GM23338 (cell line): Measurements from ENCODE around the gene CFAP77. TPM values are rescaled to one million over a fixed set of nuclear protein-coding genes. Genes with fewer than 3 reads are reported as not detected.

ENCODE experiments used
- ATAC-seq: fragments of 200-7000 bp; cut with Tn5 transposase; 3 replicates; pipeline ENCODE4 v1.9.1; 2020
- DNase-seq: peaks from one replicate; pipeline ENCODE4 v3.0.0-alpha.2; 2015; ENCODE audit warnings: low spot score
- H2AFZ ChIP-seq: fragments of 200-600 bp; sonication (generic); 2 replicates; pipeline ENCODE4 v1.8.0; 2016; ENCODE audit warnings: antibody characterized with exemption, mild to moderate bottlenecking, moderate library complexity
- H3F3A ChIP-seq: fragments of 200-600 bp; sonication (generic); replicated peaks from 2 replicates; pipeline ENCODE4 v1.8.0; 2017; ENCODE audit warnings: antibody characterized with exemption, mixed run types, low read depth
- H3K27ac ChIP-seq: fragments of 200-600 bp; sonication (generic); 2 replicates; pipeline ENCODE4 v1.6.1; 2016; ENCODE audit warnings: low read depth
- H3K27me3 ChIP-seq: fragments of 200-600 bp; sonication (generic); 2 replicates; pipeline ENCODE4 v1.8.0; 2016; ENCODE audit warnings: mild to moderate bottlenecking, mixed run types, moderate library complexity; ENCODE audit not compliant: insufficient read depth
- H3K36me3 ChIP-seq: fragments of 200-600 bp; sonication (generic); 2 replicates; pipeline ENCODE4 v1.8.0; 2016; ENCODE audit warnings: mild to moderate bottlenecking; ENCODE audit not compliant: insufficient read depth
- H3K4me1 ChIP-seq: fragments of 200-600 bp; sonication (generic); 2 replicates; pipeline ENCODE4 v1.8.0; 2016; ENCODE audit warnings: mild to moderate bottlenecking, moderate library complexity; ENCODE audit not compliant: insufficient read depth
- H3K4me2 ChIP-seq: fragments of 200-600 bp; sonication (generic); 2 replicates; pipeline ENCODE4 v1.7.1; 2017; ENCODE audit warnings: mixed run types
- H3K4me3 ChIP-seq: fragments of 200-600 bp; sonication (generic); 2 replicates; pipeline ENCODE4 v1.6.1; 2016; ENCODE audit warnings: mixed run types
- H3K79me2 ChIP-seq: fragments of 200-600 bp; sonication (generic); replicated peaks from 2 replicates; pipeline ENCODE4 v1.8.0; 2017; ENCODE audit warnings: mild to moderate bottlenecking; ENCODE audit not compliant: insufficient read depth
- H3K9me2 ChIP-seq: fragments of 200-600 bp; sonication (generic); 2 replicates; pipeline ENCODE4 v1.8.0; 2017; ENCODE audit not compliant: insufficient read depth
- H4K20me1 ChIP-seq: fragments of 200-600 bp; sonication (generic); replicated peaks from 2 replicates; pipeline ENCODE4 v1.8.0; 2017; ENCODE audit warnings: mild to moderate bottlenecking; ENCODE audit not compliant: insufficient read depth
- H3K27ac Mint-ChIP-seq: 2 replicates; pipeline ENCODE4 v1.8.0; 2020; ENCODE audit warnings: inconsistent platforms, mild to moderate bottlenecking, moderate library complexity, mixed read lengths
- H3K27me3 Mint-ChIP-seq: 3 replicates; pipeline ENCODE4 v1.8.0; 2022; ENCODE audit warnings: low read depth, mild to moderate bottlenecking, moderate library complexity, mixed read lengths, inconsistent platforms; ENCODE audit not compliant: insufficient read depth, poor library complexity
- H3K36me3 Mint-ChIP-seq: 3 replicates; pipeline ENCODE4 v1.8.0; 2021; ENCODE audit warnings: low read depth, mild to moderate bottlenecking, inconsistent platforms, moderate library complexity, mixed read lengths
- H3K4me1 Mint-ChIP-seq: 3 replicates; pipeline ENCODE4 v1.8.0; 2020; ENCODE audit warnings: mild to moderate bottlenecking, inconsistent platforms, mixed read lengths
- H3K4me3 Mint-ChIP-seq: 3 replicates; pipeline ENCODE4 v1.8.0; 2021; ENCODE audit warnings: moderate library complexity, mild to moderate bottlenecking, inconsistent platforms, mixed read lengths
- H3K9me3 Mint-ChIP-seq: 3 replicates; pipeline ENCODE4 v1.8.0; 2020; ENCODE audit warnings: moderate library complexity, mild to moderate bottlenecking, inconsistent platforms, mixed read lengths
- CREB1 ChIP-seq: fragments of 250-450 bp; sonication (Bioruptor Pico); IDR thresholded peaks from 2 replicates; pipeline ENCODE4 v1.5.0; 2020; ENCODE audit warnings: low read depth, mild to moderate bottlenecking, moderate library complexity
- CTCF ChIP-seq, 2 experiments: fragments of 200-600 bp in 1 of 2; sonication (generic) in 1 of 2; conservative IDR thresholded peaks; 2 replicates each; pipeline versions ENCODE4 v1.5.1 to v1.6.1; 2016 to 2017; ENCODE audit warnings: antibody characterized with exemption in 2 of 2, low read depth in 2 of 2, mild to moderate bottlenecking in 2 of 2, moderate library complexity in 1 of 2
- ETS1 ChIP-seq: IDR thresholded peaks from 2 replicates; pipeline ENCODE4 v1.6.1; 2016; ENCODE audit warnings: antibody characterized with exemption
- EZH2 ChIP-seq: fragments of 200-600 bp; sonication (generic); IDR thresholded peaks from one replicate; pipeline ENCODE4 v1.8.0; 2017; ENCODE audit warnings: antibody characterized with exemption, mild to moderate bottlenecking, low read depth; ENCODE audit not compliant: unreplicated experiment
- EZH2phosphoT487 ChIP-seq: fragments of 200-600 bp; sonication (generic); IDR thresholded peaks from one replicate; pipeline ENCODE4 v1.8.1; 2018; ENCODE audit warnings: antibody characterized with exemption; ENCODE audit not compliant: unreplicated experiment
- JUNB ChIP-seq: IDR thresholded peaks from one replicate; pipeline ENCODE4 v1.6.1; 2016; ENCODE audit warnings: antibody characterized with exemption; ENCODE audit not compliant: unreplicated experiment
- NANOG ChIP-seq: IDR thresholded peaks from 2 replicates; pipeline ENCODE4 v1.6.1; 2016; ENCODE audit warnings: antibody characterized with exemption, borderline replicate concordance
- POLR2AphosphoS5 ChIP-seq: IDR thresholded peaks from 2 replicates; pipeline ENCODE4 v1.6.1; 2016; ENCODE audit warnings: antibody characterized with exemption, low read depth
- REST ChIP-seq: IDR thresholded peaks from one replicate; pipeline ENCODE4 v1.6.1; 2018; ENCODE audit warnings: antibody characterized with exemption; ENCODE audit not compliant: unreplicated experiment
- STAT1 ChIP-seq: IDR thresholded peaks from one replicate; pipeline ENCODE4 v1.6.1; 2016; ENCODE audit warnings: antibody characterized with exemption; ENCODE audit not compliant: unreplicated experiment
- ZNF114 ChIP-seq: fragments of 250-450 bp; sonication (Bioruptor Pico); IDR thresholded peaks from 2 replicates; pipeline ENCODE4 v1.5.0; 2020; ENCODE audit warnings: mild to moderate bottlenecking, moderate library complexity
- ZNF331 ChIP-seq: fragments of 250-450 bp; sonication (Bioruptor Pico); IDR thresholded peaks from 2 replicates; pipeline ENCODE4 v1.5.0; 2020; ENCODE audit warnings: low read depth, mild to moderate bottlenecking, moderate library complexity
- polyA plus RNA-seq: library from polyadenylated mRNA; unstranded; fragments of >200 nt; fragmentation: Nextera tagmentation; extraction: Ambion mirVana; gene quantifications from 2 replicates; pipeline ENCODE4 v1.2.1, GENCODE V29; 2016
- total RNA-seq: library from RNA; depleted of rRNA; stranded (reverse); fragments of >200 nt; shearing (Covaris generic); gene quantifications from 2 replicates; pipeline ENCODE4 v1.2.3, GENCODE V29; 2014

CFAP77 gene
- total and polyA plus RNA-seq, 2 experiments from 2014 or later: 0.97 to 1.3 TPM

- TF ChIP-seq REST: no peak
- TF ChIP-seq JUNB: no peak
- TF ChIP-seq EZH2: no peak
- no peak for TF ChIP-seq CTCF (conservative IDR thresholded peaks at IDR 0.05; ENCODE audit: low read depth in 2 of 2)
- TF ChIP-seq POLR2AphosphoS5: no peak
- no peak for TF ChIP-seq ZNF331 (CRISPR knock-in tag)
- no peak for TF ChIP-seq NANOG
- no peak for TF ChIP-seq STAT1
- no peak for TF ChIP-seq ZNF114 (CRISPR knock-in tag)
- no peak for TF ChIP-seq CREB1 (CRISPR knock-in tag)
These were observed 195.4 kb downstream of the CFAP77 start (continued) for GRCh38 chr9:132605387-132605786.

GRCh38 chr9:132606066-132606465 is 196.1 kb downstream of the CFAP77 start:
- Histone ChIP-seq H3K27me3 (no peaks in the 10 kb centered on the region), H3K79me2 (no peaks in the 10 kb centered on the region), H3K27ac (no peak overlapping the region), H3F3A (no peaks in the 10 kb centered on the region), H4K20me1 (peaks cover 6% of the 10 kb centered on the region), H3K4me3 (no peak overlapping the region), H3K4me2 (no peak overlapping the region), H3K4me1 (no peaks in the 10 kb centered on the region), H2AFZ (no peak overlapping the region), H3K36me3 (peaks cover 5% of the 10 kb centered on the region; the same call in 1 of the 2 replicates), H3K9me2 (no peaks in the 10 kb centered on the region)
- ATAC-seq (no peak), DNase-seq (no peak)
- no peaks in the 10 kb centered on the region for H3K9me3 Mint-ChIP-seq
- H3K27ac Mint-ChIP-seq: peak overlapping the region; percentile 35; the same call in 1 of the 2 replicates
- peaks cover 8% of the 10 kb centered on the region for H3K27me3 Mint-ChIP-seq
- H3K4me3 Mint-ChIP-seq: no peak overlapping the region
- peaks cover 45% of the 10 kb centered on the region for H3K36me3 Mint-ChIP-seq
- H3K4me1 Mint-ChIP-seq: peaks cover 2% of the 10 kb centered on the region; the same call in 2 of the 3 replicates
- no peak for TF ChIP-seq EZH2phosphoT487
- no peak for TF ChIP-seq ZNF114 (CRISPR knock-in tag)
- TF ChIP-seq POLR2AphosphoS5: no peak
- TF ChIP-seq ETS1: no peak
- TF ChIP-seq ZNF331 (CRISPR knock-in tag): no peak
- no peak for TF ChIP-seq CTCF (conservative IDR thresholded peaks at IDR 0.05; ENCODE audit: low read depth in 2 of 2)
- TF ChIP-seq REST: no peak
- no peak for TF ChIP-seq EZH2
- no peak for TF ChIP-seq NANOG
